Measurements from ENCODE around the gene ITPK1.
A peak's percentile ranks its signal among the peaks of the same experiment; 100 is the strongest.

The ITPK1 gene

GRCh38 chr14:92945959-92946846 is 169.5 kb downstream of the ITPK1 start:
- peak; percentile 27 for DNase-seq

GRCh38 chr14:92945544-92945943 is 170.2 kb downstream of the ITPK1 start:
- DNase-seq: no peak

GRCh38 chr14:92944976-92945375 is 170.7 kb downstream of the ITPK1 start:
- DNase-seq: no peak

- DNase-seq: no peak
Observed at GRCh38 chr14:92943855-92944570, 171.7 kb downstream of the ITPK1 start.

- DNase-seq: no peak
Observed at GRCh38 chr14:92942976-92943710, 172.6 kb downstream of the ITPK1 start.

- DNase-seq: no peak
Observed at GRCh38 chr14:92942576-92942975, 173.1 kb downstream of the ITPK1 start.

- DNase-seq: no peak
Observed at GRCh38 chr14:92942136-92942535, 173.6 kb downstream of the ITPK1 start.

GRCh38 chr14:92941531-92941930 is 174.2 kb downstream of the ITPK1 start:
- no peak for DNase-seq

GRCh38 chr14:92940543-92940942 is 175.2 kb downstream of the ITPK1 start:
- DNase-seq: no peak

- no peak for DNase-seq
Observed at GRCh38 chr14:92939699-92940098, 176.0 kb downstream of the ITPK1 start.

- DNase-seq: no peak
Observed at GRCh38 chr14:92938890-92939671, 176.6 kb downstream of the ITPK1 start.

GRCh38 chr14:92938235-92938875 is 177.4 kb downstream of the ITPK1 start:
- DNase-seq: no peak

GRCh38 chr14:92937051-92937937 is 178.4 kb downstream of the ITPK1 start:
- no peak for DNase-seq

- DNase-seq: no peak
Observed at GRCh38 chr14:92936085-92936484, 179.6 kb downstream of the ITPK1 start.

GRCh38 chr14:92935446-92935845 is 180.3 kb downstream of the ITPK1 start:
- no peak for DNase-seq

- DNase-seq: no peak
Observed at GRCh38 chr14:92934196-92935085, 181.3 kb downstream of the ITPK1 start.

- DNase-seq: no peak
Observed at GRCh38 chr14:92933481-92933880, 182.2 kb downstream of the ITPK1 start.

GRCh38 chr14:92932448-92933395 is 183.0 kb downstream of the ITPK1 start:
- no peak for DNase-seq
